Erythroblast (primary cell): ENCODE measurements around the gene FNDC7.
"Not testable (repeated sequence)": the region's sequence is repeated elsewhere in the genome, so short reads cannot be mapped to it uniquely, and the experiment has no call there.

ENCODE experiments used
- DNase-seq, 2 experiments: peaks; one replicate each; lab custom pipeline; 2025; lab: John Stamatoyannopoulos, UW
- GATA1 ChIP-seq: IDR thresholded peaks from 2 replicates; pipeline ENCODE4 v1.6.1; 2011; ENCODE audit warnings: low read depth, mild to moderate bottlenecking, control low read depth, low read length, moderate library complexity
- POLR2A ChIP-seq: IDR thresholded peaks from 2 replicates; pipeline ENCODE4 v1.6.1; 2011; ENCODE audit warnings: mild to moderate bottlenecking, low read length

The FNDC7 gene, protein sequence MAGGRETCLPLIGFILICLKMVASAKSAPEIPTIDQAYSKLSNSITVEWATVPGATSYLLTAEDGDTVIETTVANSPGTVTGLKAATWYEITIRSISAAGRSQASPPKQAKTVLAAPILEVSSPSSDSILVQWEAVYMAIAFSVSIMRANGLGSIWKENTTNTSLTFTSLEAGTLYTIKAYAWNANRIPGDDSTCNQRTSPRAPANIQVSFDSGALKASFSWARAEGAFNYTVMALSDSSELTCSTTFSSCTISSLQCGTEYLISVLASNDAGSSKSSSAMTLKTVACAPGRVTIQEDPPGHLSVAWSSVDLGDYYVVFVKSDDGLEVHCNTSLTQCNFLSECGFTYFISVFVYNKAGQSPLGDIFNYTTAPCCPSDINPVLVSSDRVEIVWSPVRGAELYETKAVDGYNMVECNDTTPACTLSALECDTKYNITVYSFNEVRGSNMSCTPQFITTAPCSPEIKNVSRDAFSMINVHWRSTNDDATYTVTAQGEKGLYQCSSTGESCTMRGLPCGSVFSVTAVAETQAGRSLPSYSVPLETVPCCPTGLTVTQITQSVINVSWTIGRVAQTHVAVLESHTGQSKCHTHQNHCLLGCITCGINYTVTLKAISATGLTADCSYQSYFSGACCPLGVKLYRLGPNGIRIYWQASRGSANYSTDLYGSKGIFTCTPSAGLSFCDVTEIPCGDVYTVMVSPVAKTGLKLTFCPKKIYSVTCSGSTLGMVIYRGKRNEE

GRCh38 chr1:108712606-108713150 lies at the start of gene FNDC7:
Gene FNDC7, plus strand, starts transcription at chr1:108712908. Its CDS starts 26 bp downstream, at chr1:108712934.
- TF ChIP-seq POLR2A (no peak), GATA1 (no peak)
- no peak for DNase-seq

DNA sequence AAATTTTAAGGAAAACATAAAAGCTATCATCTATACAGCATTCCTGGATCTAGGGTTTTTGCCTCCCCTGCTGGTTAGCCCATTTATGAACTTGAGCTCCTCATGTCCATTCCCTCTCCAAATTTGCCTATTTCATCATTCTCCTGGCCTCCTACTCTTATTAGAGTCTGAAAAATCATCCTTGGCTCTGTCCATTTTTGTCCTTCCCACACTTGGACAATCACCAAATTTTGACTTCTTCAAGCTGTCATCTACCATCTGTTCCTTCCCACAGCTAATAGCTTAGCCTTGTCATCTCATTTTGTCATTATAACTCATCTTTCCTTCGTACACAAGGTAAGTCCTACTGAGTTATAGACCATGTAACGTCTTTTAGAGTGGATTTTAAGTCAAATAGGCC lies 49.6 kb upstream of the FNDC7 start:
- DNase-seq, result no peak
- no peak for TF ChIP-seq GATA1
- no peak for TF ChIP-seq POLR2A

DNA sequence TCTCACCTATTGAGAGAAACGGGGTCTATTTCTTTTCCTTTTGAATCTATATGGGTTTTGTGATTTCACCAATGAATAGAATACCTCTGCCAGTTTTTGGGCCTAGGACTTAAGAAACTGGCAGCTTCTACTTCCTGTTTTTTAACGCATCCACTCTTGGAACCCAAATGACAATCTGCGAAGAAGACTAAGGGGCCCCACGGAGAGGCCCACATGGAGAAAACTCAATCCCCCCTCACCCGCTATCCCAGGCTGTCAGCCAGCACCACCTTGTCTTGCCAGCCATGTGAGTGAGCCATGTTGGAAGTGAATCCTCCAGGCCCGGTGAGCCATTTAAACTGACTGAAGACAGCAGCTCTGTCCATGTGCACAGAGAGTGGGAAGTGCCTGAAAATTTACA lies 48.2 kb upstream of the FNDC7 start:
- DNase-seq, result no peak
- TF ChIP-seq POLR2A (no peak), GATA1 (no peak)

GRCh38 chr1:108665067-108665466 lies 47.6 kb upstream of the FNDC7 start:
- DNase-seq, result no peak
- no peak for TF ChIP-seq POLR2A
- no peak for TF ChIP-seq GATA1

- DNase-seq, result no peak
- TF ChIP-seq GATA1, result no peak
- no peak for TF ChIP-seq POLR2A
These were observed 46.9 kb upstream of the FNDC7 start for GRCh38 chr1:108665771-108666170.

GRCh38 chr1:108667422-108667821 lies 45.3 kb upstream of the FNDC7 start:
- DNase-seq, result not testable (repeated sequence)

GRCh38 chr1:108668777-108669176 lies 43.9 kb upstream of the FNDC7 start:
- DNase-seq, result no peak
- TF ChIP-seq POLR2A, result no peak
- no peak for TF ChIP-seq GATA1

DNA sequence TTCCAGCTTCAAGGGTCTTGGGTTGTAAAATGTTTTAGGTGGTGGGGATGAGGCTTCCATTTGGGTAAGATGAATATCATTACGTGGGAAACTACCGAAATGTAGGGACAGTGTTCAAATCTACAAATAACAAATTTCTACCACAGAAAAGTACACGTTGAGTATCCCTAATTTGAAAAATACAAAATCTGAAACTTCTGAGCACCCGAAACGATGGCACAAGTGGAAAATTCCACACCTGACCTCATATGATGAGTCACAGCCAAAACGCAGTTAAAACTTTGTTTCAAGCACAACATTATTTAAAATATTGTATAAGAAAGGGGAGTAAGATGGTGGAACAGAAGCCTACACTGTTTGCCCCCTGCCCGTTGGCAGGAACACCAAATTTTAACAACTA lies 43.0 kb upstream of the FNDC7 start:
- TF ChIP-seq POLR2A (no peak), GATA1 (no peak)
- DNase-seq, result no peak

DNA sequence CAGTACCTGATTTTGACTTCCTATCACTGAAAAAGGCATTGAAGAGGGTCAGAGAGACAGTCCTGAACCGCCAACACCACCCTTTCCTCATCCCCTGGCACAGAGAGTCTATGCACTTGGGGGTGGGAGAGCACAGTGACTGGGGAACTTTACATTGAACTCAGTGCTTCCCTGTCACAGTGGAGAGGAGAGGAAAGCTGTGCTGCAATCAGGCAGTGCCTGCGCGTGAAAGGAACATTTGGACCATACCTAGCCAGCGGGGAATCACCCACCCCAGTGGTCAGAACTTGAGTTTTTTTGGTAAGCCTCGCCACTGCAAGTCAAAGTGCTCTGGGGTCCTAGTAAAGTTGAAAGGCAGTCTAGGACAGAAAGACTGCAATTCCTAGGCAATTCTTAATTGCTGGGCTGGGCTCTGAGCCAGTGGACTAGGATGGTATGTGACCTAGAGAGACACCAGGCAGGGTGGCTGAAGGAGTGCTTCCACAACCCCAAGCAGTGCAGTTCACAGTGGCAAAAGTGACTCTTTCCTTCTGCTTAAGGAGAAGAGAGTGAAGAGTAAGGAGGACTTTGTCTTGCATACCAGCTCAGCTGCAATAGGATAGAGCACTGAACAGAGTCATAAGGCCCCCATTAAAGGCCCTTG lies 42.5 kb upstream of the FNDC7 start:
- no peak for TF ChIP-seq POLR2A
- no peak for TF ChIP-seq GATA1
- DNase-seq, result no peak

- no peak for DNase-seq
- TF ChIP-seq GATA1, result no peak
These were observed 41.6 kb upstream of the FNDC7 start for GRCh38 chr1:108671143-108671542.

GRCh38 chr1:108678706-108679105 lies 34.0 kb upstream of the FNDC7 start:
- DNase-seq, result no peak
- TF ChIP-seq POLR2A (no peak), GATA1 (no peak)

- no peak for DNase-seq
These were observed 33.0 kb upstream of the FNDC7 start for GRCh38 chr1:108679586-108680213.

GRCh38 chr1:108681701-108682100 lies 31.0 kb upstream of the FNDC7 start:
- DNase-seq, result not testable (repeated sequence)

More at GRCh38 chr1:108679586-108680213, 33.0 kb upstream of the FNDC7 start:
- no peak for TF ChIP-seq GATA1
- TF ChIP-seq POLR2A, result no peak

DNA sequence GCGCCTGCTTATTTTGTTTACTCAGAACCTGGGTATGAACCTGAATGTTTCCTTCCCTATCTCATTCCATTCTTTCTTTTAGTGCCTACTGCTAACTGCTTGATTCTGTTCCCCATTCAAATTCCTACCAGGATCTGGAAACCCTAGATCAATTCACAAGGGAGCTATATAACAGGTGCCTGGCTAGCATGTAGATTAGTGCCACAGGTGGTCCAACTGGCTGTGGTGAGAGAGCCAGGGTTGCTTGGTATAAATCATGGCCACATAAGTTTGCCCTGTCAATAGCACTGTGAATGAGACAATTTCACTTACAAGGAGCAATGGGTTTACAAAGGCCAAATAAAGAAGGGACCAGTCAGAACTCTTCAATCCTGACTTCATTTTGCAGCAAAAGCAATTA lies 27.2 kb upstream of the FNDC7 start:
- no peak for TF ChIP-seq GATA1
- no peak for TF ChIP-seq POLR2A
- DNase-seq, result no peak
